AG04449 (cell line): Measurements from ENCODE around the gene GPX1.
"Not testable (repeated sequence)": the region's sequence is repeated elsewhere in the genome, so short reads cannot be mapped to it uniquely, and the experiment has no call there.

ENCODE experiments used
- CTCF ChIA-PET: fragments of 350-600 bp; formaldehyde crosslinking; extraction: SDS; loops from one replicate; lab custom pipeline; 2021; ENCODE audit warnings: antibody characterized with exemption; lab: Yijun Ruan, JAX
- POLR2A ChIA-PET: fragments of 400-600, 350-600 bp; formaldehyde crosslinking; extraction: SDS; loops from one replicate; lab custom pipeline; 2020; ENCODE audit warnings: antibody characterized with exemption, inconsistent platforms; lab: Yijun Ruan, JAX
- DNase-seq: peaks from one replicate; pipeline ENCODE4 v3.0.0-alpha.2; 2010; ENCODE audit warnings: low read depth, low spot score
- H3K4me3 ChIP-seq: 2 replicates; pipeline ENCODE4 v1.5.1; 2011; ENCODE audit warnings: low read depth, mild to moderate bottlenecking, control low read depth, low read length
- TF ChIP-seq, protein P1 (sequence below): IDR thresholded peaks from one replicate; pipeline ENCODE4 v1.5.1; 2011; ENCODE audit warnings: mild to moderate bottlenecking, moderate library complexity, low read length, control low read depth, inconsistent platforms; ENCODE audit not compliant: insufficient read depth; ENCODE audit errors: missing control alignments

The GPX1 gene

DNA sequence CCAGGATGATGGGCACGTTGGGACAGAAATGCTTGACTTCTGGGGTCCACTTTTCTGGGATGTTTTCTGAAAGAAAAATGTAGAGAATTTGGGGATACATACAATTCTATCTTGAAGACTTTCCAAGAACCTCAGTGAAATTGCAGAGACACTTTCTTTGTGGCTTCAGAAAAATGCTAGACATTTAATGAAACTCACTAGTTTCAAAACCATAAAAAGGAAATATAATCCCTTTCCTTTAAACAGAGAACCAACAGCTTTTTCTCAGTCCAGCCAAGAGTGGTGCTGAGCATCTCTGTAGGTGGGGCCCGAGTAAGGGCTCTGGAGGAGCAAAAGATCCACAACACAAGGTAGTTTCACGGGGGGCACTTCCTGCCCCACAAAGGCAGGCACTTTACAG is 4.4 kb upstream of the GPX1 start:
- no peak for DNase-seq
- ChIA-PET POLR2A (interaction anchor here (1.3 kb wide), 1 partner anchor 50 kb away, joined by 4 read pairs; no protein-coding TSS in a partner anchor), CTCF (interaction anchor here (1.1 to 1.2 kb wide), 2 partner anchors 11 to 15 kb away, joined by 3 to 4 read pairs; no protein-coding TSS in a partner anchor)
- no peak overlapping the region for H3K4me3 ChIP-seq
- TF ChIP-seq, protein P1, sequence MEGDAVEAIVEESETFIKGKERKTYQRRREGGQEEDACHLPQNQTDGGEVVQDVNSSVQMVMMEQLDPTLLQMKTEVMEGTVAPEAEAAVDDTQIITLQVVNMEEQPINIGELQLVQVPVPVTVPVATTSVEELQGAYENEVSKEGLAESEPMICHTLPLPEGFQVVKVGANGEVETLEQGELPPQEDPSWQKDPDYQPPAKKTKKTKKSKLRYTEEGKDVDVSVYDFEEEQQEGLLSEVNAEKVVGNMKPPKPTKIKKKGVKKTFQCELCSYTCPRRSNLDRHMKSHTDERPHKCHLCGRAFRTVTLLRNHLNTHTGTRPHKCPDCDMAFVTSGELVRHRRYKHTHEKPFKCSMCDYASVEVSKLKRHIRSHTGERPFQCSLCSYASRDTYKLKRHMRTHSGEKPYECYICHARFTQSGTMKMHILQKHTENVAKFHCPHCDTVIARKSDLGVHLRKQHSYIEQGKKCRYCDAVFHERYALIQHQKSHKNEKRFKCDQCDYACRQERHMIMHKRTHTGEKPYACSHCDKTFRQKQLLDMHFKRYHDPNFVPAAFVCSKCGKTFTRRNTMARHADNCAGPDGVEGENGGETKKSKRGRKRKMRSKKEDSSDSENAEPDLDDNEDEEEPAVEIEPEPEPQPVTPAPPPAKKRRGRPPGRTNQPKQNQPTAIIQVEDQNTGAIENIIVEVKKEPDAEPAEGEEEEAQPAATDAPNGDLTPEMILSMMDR = no peak

DNA sequence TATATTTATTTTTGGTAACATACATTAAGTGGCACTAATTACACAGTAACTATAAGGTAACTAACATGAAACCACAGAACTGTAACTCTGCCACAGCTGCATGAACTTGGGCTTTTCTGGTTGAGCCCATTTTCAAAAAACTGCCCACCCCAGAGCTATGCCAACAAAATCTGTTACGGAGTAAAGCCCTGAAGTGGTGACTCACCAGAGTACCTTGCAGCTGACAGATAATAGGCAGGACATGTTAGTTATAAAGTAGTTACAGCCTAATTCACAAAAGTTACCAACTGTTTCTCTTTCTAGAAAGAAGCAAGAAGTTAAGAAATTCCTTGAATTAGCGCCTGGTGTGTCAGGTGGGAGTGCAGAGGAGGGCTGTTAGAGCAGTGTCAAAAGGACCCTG is 1.5 kb upstream of the GPX1 start:
- H3K4me3 ChIP-seq = no peak overlapping the region
- TF ChIP-seq, protein P1 = no peak
- POLR2A ChIA-PET = interaction anchor here (0.5 to 2.4 kb wide), 4 partner anchors 10 to 52 kb away, joined by 4 to 10 read pairs (median 6); partner anchors contain the start of genes RHOA and TCTA
- CTCF ChIA-PET = interaction anchor here (0.7 to 2.5 kb wide), 2 partner anchors 20 to 90 kb away, joined by 3 to 10 read pairs; partner anchors contain the start of gene USP4
- no peak for DNase-seq

DNA sequence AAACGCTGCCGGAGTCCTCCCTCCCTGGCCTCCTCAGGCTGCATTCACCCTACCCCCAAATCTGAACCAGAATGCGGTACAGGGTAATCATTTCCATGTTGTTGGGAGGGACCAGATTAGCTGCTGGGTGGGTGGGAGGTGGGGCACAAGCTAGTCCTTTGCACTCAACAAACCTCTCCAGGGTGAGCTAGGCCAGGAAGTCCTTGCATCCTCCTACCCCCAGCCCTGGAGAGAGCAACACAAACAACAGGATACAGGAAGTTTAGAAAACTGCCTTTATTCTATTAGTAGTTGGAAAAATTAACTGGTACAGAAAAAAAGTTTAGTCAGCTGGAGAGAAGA is 702 bp upstream of the GPX1 start:
- POLR2A ChIA-PET = interaction anchor here (0.5 to 2.4 kb wide), 4 partner anchors 11 to 53 kb away, joined by 4 to 10 read pairs (median 6); partner anchors contain the start of genes RHOA and TCTA
- TF ChIP-seq, protein P1 = no peak
- H3K4me3 ChIP-seq = peak overlapping the region; percentile 36
- CTCF ChIA-PET = interaction anchor here (1.2 to 2.5 kb wide), 2 partner anchors 17 to 19 kb away, joined by 3 to 10 read pairs; partner anchors contain the start of gene USP4
- DNase-seq = no peak

DNA sequence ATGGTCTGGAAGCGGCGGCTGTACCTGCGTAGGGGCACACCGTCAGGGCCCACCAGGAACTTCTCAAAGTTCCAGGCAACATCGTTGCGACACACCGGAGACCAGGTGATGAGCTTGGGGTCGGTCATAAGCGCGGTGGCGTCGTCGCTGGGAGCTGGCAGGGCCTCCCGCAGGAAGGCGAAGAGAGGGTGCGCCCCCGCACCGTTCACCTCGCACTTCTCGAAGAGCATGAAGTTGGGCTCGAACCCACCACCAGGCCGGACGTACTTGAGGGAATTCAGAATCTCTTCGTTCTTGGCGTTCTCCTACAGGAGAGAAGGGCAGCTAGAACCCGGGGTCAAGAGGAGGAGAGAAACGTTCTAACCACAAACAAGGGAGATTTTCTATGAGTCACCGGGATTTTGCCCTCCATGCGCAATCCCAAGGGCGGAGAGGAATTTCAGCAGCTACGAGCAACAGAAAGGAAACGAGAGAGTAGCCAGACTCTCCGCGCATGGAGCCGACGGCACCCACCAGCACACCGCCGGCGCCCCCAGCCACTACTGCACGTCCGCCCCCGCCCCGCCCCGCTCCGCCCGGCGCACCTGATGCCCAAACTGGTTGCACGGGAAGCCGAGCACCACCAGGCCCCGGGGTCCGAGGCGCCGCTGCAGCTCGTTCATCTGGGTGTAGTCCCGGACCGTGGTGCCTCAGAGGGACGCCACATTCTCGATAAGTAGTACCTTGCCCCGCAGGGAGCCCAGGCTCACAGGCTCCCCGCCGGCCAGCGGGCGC is 523 bp downstream of the GPX1 start:
- ChIA-PET POLR2A (interaction anchor here (0.6 to 2.4 kb wide), 5 partner anchors 16 to 112 kb away, joined by 3 to 10 read pairs (median 5); partner anchors contain the start of genes DAG1, RHOA, TCTA and USP4), CTCF (interaction anchor here (1.2 to 1.3 kb wide), 2 partner anchors 16 to 53 kb away, joined by 3 read pairs; no protein-coding TSS in a partner anchor)
- peak; percentile 49 for DNase-seq
- peak overlapping the region; percentile 71 for H3K4me3 ChIP-seq

DNA sequence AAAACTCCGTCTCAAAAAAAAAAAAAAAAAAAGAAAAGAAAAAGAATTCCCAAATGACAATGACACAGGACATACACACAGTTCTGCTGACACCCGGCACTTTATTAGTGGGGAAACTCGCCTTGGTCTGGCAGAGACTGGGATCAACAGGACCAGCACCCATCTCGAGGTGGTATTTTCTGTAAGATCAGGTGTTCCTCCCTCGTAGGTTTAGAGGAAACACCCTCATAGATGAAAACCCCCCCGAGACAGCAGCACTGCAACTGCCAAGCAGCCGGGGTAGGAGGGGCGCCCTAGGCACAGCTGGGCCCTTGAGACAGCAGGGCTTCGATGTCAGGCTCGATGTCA is 1.1 kb downstream of the GPX1 start:
- DNase-seq = not testable (repeated sequence)
- POLR2A ChIA-PET = interaction anchor here (1.0 to 2.4 kb wide), 4 partner anchors 17 to 113 kb away, joined by 5 to 10 read pairs (median 8); partner anchors contain the start of genes DAG1, RHOA, TCTA and USP4
- CTCF ChIA-PET = interaction anchor here (1.3 kb wide), 1 partner anchor 54 kb away, joined by 3 read pairs; no protein-coding TSS in a partner anchor
- H3K4me3 ChIP-seq = peak overlapping the region; percentile 71

DNA sequence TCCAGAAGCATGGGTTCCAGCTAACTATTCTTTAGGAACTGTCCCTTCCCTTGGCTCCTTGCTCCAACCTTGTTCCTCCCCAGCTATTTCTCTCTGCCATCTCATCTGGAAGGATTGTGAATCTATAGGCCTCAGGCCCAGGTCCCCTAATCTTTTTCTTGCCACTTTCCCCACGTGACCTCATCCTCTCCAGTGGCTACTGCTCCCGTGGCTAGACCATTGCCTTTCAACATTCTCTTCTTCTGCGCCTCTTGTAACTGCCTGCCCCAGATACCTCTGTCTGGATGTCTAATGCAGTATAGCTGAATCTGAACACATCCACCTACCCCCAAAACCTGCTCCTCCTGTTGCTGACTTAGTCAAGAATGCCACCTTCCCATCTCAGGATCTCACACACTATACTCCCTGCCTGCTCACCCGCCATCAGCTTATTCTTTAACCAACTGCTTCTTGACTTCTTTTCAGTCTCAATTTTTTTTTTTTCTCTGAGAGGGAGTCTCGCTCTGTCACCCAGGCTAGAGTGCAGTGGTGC is 5.2 kb downstream of the GPX1 start:
- DNase-seq = no peak
- TF ChIP-seq, protein P1 = no peak
- CTCF ChIA-PET = interaction anchor here (0.9 to 3.1 kb wide), 4 partner anchors 10 to 98 kb away, joined by 3 to 20 read pairs (median 5); partner anchors contain the start of gene USP4
- POLR2A ChIA-PET = interaction anchor here (1.5 to 2.4 kb wide), 2 partner anchors 13 to 57 kb away, joined by 3 to 12 read pairs; partner anchors contain the start of gene USP4
- no peak overlapping the region for H3K4me3 ChIP-seq
